ENCODE measurements around the gene PHACTR1. TPM values are rescaled to one million over a fixed set of nuclear protein-coding genes. Genes with fewer than 3 reads are reported as not detected.
"Not testable (repeated sequence)": the region's sequence is repeated elsewhere in the genome, so short reads cannot be mapped to it uniquely, and the experiment has no call there.

The PHACTR1 gene
- total RNA-seq, 1 experiment from 2014 or later: 2.9 TPM

- in situ Hi-C loops (cut with HindIII; ENCODE audit: low pct_unique_long_range_greater_than_20kb, low sequenced_read_pairs): no loop called here
- DNase-seq (ENCODE audit: low read depth, low spot score): no peak
Measured at GRCh38 chr6:12733876-12734275, 17.3 kb downstream of the PHACTR1 start.

- no peak for DNase-seq (ENCODE audit: low read depth, low spot score)
- in situ Hi-C loops (cut with HindIII; ENCODE audit: low pct_unique_long_range_greater_than_20kb, low sequenced_read_pairs): no loop called here
Measured at GRCh38 chr6:12735786-12736185, 19.2 kb downstream of the PHACTR1 start.

GRCh38 chr6:12748411-12748810 lies 31.8 kb downstream of the PHACTR1 start:
- no peak for DNase-seq (ENCODE audit: low read depth, low spot score)
- in situ Hi-C loops (cut with HindIII; ENCODE audit: low pct_unique_long_range_greater_than_20kb, low sequenced_read_pairs): no loop called here

GRCh38 chr6:12748815-12749521 lies 32.4 kb downstream of the PHACTR1 start:
- in situ Hi-C loops (cut with HindIII; ENCODE audit: low pct_unique_long_range_greater_than_20kb, low sequenced_read_pairs): no loop called here
- DNase-seq (ENCODE audit: low read depth, low spot score): no peak

- no peak for DNase-seq (ENCODE audit: low read depth, low spot score)
- in situ Hi-C loops (cut with HindIII; ENCODE audit: low pct_unique_long_range_greater_than_20kb, low sequenced_read_pairs): no loop called here
Measured at GRCh38 chr6:12749531-12750379, 33.2 kb downstream of the PHACTR1 start.

GRCh38 chr6:12750416-12750815 lies 33.8 kb downstream of the PHACTR1 start:
- in situ Hi-C loops (cut with HindIII; ENCODE audit: low pct_unique_long_range_greater_than_20kb, low sequenced_read_pairs): no loop called here

GRCh38 chr6:12751694-12752325 lies 35.2 kb downstream of the PHACTR1 start:
- peak; percentile 47 for DNase-seq (ENCODE audit: low read depth, low spot score)
- in situ Hi-C loops (cut with HindIII; ENCODE audit: low pct_unique_long_range_greater_than_20kb, low sequenced_read_pairs): no loop called here

More at GRCh38 chr6:12750416-12750815, 33.8 kb downstream of the PHACTR1 start:
- DNase-seq (ENCODE audit: low read depth, low spot score): no peak

- in situ Hi-C loops (cut with HindIII; ENCODE audit: low pct_unique_long_range_greater_than_20kb, low sequenced_read_pairs): no loop called here
- DNase-seq (ENCODE audit: low read depth, low spot score): no peak
Measured at GRCh38 chr6:12753036-12753435, 36.5 kb downstream of the PHACTR1 start.

GRCh38 chr6:12760226-12760625 lies 43.7 kb downstream of the PHACTR1 start:
- in situ Hi-C loops (cut with HindIII; ENCODE audit: low pct_unique_long_range_greater_than_20kb, low sequenced_read_pairs): no loop called here

GRCh38 chr6:12760911-12761310 lies 44.3 kb downstream of the PHACTR1 start:
- no peak for DNase-seq (ENCODE audit: low read depth, low spot score)
- in situ Hi-C loops (cut with HindIII; ENCODE audit: low pct_unique_long_range_greater_than_20kb, low sequenced_read_pairs): no loop called here

More at GRCh38 chr6:12760226-12760625, 43.7 kb downstream of the PHACTR1 start:
- DNase-seq (ENCODE audit: low read depth, low spot score): no peak

- in situ Hi-C loops (cut with HindIII; ENCODE audit: low pct_unique_long_range_greater_than_20kb, low sequenced_read_pairs): no loop called here
Measured at GRCh38 chr6:12761376-12762115, 45.0 kb downstream of the PHACTR1 start.

GRCh38 chr6:12762731-12763434 lies 46.3 kb downstream of the PHACTR1 start:
- in situ Hi-C loops (cut with HindIII; ENCODE audit: low pct_unique_long_range_greater_than_20kb, low sequenced_read_pairs); DNase-seq (ENCODE audit: low read depth, low spot score): not testable (repeated sequence)

More at GRCh38 chr6:12761376-12762115, 45.0 kb downstream of the PHACTR1 start:
- DNase-seq (ENCODE audit: low read depth, low spot score): no peak

GRCh38 chr6:12766365-12766764 lies 49.8 kb downstream of the PHACTR1 start:
- in situ Hi-C loops (cut with HindIII; ENCODE audit: low pct_unique_long_range_greater_than_20kb, low sequenced_read_pairs): no loop called here
- DNase-seq (ENCODE audit: low read depth, low spot score): no peak

GRCh38 chr6:12767016-12767415 lies 50.4 kb downstream of the PHACTR1 start:
- in situ Hi-C loops (cut with HindIII; ENCODE audit: low pct_unique_long_range_greater_than_20kb, low sequenced_read_pairs): no loop called here
- no peak for DNase-seq (ENCODE audit: low read depth, low spot score)

GRCh38 chr6:12769556-12770256 lies 53.1 kb downstream of the PHACTR1 start:
- in situ Hi-C loops (cut with HindIII; ENCODE audit: low pct_unique_long_range_greater_than_20kb, low sequenced_read_pairs): no loop called here
- DNase-seq (ENCODE audit: low read depth, low spot score): no peak

GRCh38 chr6:12772416-12772815 lies 55.8 kb downstream of the PHACTR1 start:
- in situ Hi-C loops (cut with HindIII; ENCODE audit: low pct_unique_long_range_greater_than_20kb, low sequenced_read_pairs): no loop called here
- DNase-seq (ENCODE audit: low read depth, low spot score): no peak

GRCh38 chr6:12776291-12776690 lies 59.7 kb downstream of the PHACTR1 start:
- DNase-seq (ENCODE audit: low read depth, low spot score): no peak
- in situ Hi-C loops (cut with HindIII; ENCODE audit: low pct_unique_long_range_greater_than_20kb, low sequenced_read_pairs): no loop called here

Measured in SK-MEL-5 (cell line).